Heart left ventricle (tissue), 16 donors: ENCODE data around the gene TMEM51. TPM values are rescaled to one million over a fixed set of nuclear protein-coding genes. Genes with fewer than 3 reads are reported as not detected.

Source experiments
- ATAC-seq, 4 donors: fragments of 200-7000 bp; cut with Tn5 transposase; one replicate each; pipeline ENCODE4 v1.9.1; 2020 to 2022; ENCODE audit warnings: moderate library complexity in 4 of 4, mild to moderate bottlenecking in 3 of 4, moderate number of reproducible peaks in 1 of 4
- DNase-seq, 5 donors: peaks; one replicate each; pipeline ENCODE4 v3.0.0-alpha.2; 2020
- H3K27ac ChIP-seq, 12 donors: fragments of 200-600 bp; sonication (generic) in 4 of 12; one replicate each; pipeline versions ENCODE4 v1.5.0 to v1.8.0; 2016 to 2022; ENCODE audit warnings: mild to moderate bottlenecking in 2 of 12
- H3K27me3 ChIP-seq, 9 donors: fragments of 200-600 bp; sonication (generic) in 2 of 9; one replicate each; pipeline versions ENCODE4 v1.5.1 to v1.8.0; 2016 to 2022; ENCODE audit warnings: mild to moderate bottlenecking in 3 of 9
- H3K36me3 ChIP-seq, 9 donors: fragments of 200-600 bp; sonication (generic) in 2 of 9; one replicate each; pipeline versions ENCODE4 v1.5.0 to v1.8.0; 2018 to 2022; ENCODE audit warnings: mild to moderate bottlenecking in 2 of 9
- H3K4me1 ChIP-seq, 12 donors: fragments of 200-600 bp; sonication (generic) in 4 of 12; one replicate each; pipeline versions ENCODE4 v1.5.0 to v1.8.0; 2016 to 2022; ENCODE audit warnings: mild to moderate bottlenecking in 3 of 12
- H3K4me3 ChIP-seq, 12 donors: fragments of 200-600 bp; sonication (generic) in 4 of 12; one replicate each; pipeline versions ENCODE4 v1.5.0 to v1.8.0; 2017 to 2022; ENCODE audit warnings: mild to moderate bottlenecking in 9 of 12, moderate library complexity in 4 of 12
- H3K9me3 ChIP-seq, 12 donors: fragments of 200-600 bp; sonication (generic) in 4 of 12; one replicate each; pipeline versions ENCODE4 v1.5.0 to v1.8.0; 2016 to 2022; ENCODE audit warnings: mild to moderate bottlenecking in 1 of 12
- POLR2A ChIP-seq, 2 donors: fragments of 450-650 bp; IDR thresholded peaks; one replicate each; pipeline ENCODE4 v1.6.1; 2017; ENCODE audit warnings: antibody characterized with exemption in 2 of 2, mild to moderate bottlenecking in 2 of 2, moderate library complexity in 2 of 2
- WGBS, 4 donors: extraction: QIAGEN DNeasy Blood & Tissue Kit in 2 of 4; methylation state at CpG; one replicate each; pipeline versions ENCODE4 v1.1.5 to v1.1.7; 2013 to 2018; 5-methylcytosine and 5-hydroxymethylcytosine counted together
- intact Hi-C, 10 donors: fragments of 100-400 bp; cut with DNase I; formaldehyde crosslinking; loops; one replicate each; pipeline versions ENCODE4 v1.11.1 to v1.14.2; 2022
- polyA plus RNA-seq, 2 donors: library from polyadenylated mRNA; stranded (reverse); fragments of 200-250 nt; gene quantifications; one replicate each; pipeline ENCODE4 v1.2.3, GENCODE V29; 2013
- total RNA-seq, 9 donors: library from RNA; depleted of rRNA in 2 of 9; stranded (reverse); fragments of >200 nt in 2 of 9; fragmentation: NEBNext Ultra II Directional in 3 of 9; extraction: Animal tissue kit (Norgen Biotek cat#: 25700) in 3 of 9; gene quantifications; one replicate each; pipeline versions ENCODE4 v1.1.0 to v1.2.4, GENCODE V29; 2016 to 2023
- TF ChIP-seq, protein P1 (sequence below), 12 donors: fragments of 200-600 bp; sonication (generic) in 4 of 12; IDR thresholded peaks; one replicate each; pipeline versions ENCODE4 v1.5.0 to v1.8.0; 2018 to 2022; ENCODE audit warnings: antibody characterized with exemption in 12 of 12, mild to moderate bottlenecking in 5 of 12
- donor health status: ischemic (EF 13 %, LVEDD 7.1; RV severe dilation, severe dysfunction).
- donor health status: healthy with polysubstance abuse.
- donor health status: DM: no; HTN: yes; CAD: no.
- donor health status: DM: no; HTN: no; CAD: no.
- donor health status: ischemic (EF 25% LVEDD 6.9; RV normal size, moderate dysfunction).
- donor health status: ischemic (EF 25% LVEDD 5.7; RV mildly dilated, moderate dysfunction).
- donor health status: healthy.
- donor health status: DM: yes; HTN: yes; CAD: no.
- donor health status: ischemic (EF 35%, LVEDD 5.7; RV mildly dilated, moderate dysfunction).
- donor health status: nonischemic (EF 11% LVEDD 7.7; RV severe dilation, severe dysfunction).
- donor health status: DM: yes; HTN: yes; CAD: no.
- donor health status: PGD.
- donor health status: ischemic (EF 29% LVEDD 5.4; RV normal size, mild dysfunction).
- donor health status: nonischemic (EF 23%, LVEDD 6.1; RV moderate dilation, normal function).

The TMEM51 gene
- total and polyA plus RNA-seq, 11 donors: 2.0 to 9.5 (median 3.8) TPM

DNA sequence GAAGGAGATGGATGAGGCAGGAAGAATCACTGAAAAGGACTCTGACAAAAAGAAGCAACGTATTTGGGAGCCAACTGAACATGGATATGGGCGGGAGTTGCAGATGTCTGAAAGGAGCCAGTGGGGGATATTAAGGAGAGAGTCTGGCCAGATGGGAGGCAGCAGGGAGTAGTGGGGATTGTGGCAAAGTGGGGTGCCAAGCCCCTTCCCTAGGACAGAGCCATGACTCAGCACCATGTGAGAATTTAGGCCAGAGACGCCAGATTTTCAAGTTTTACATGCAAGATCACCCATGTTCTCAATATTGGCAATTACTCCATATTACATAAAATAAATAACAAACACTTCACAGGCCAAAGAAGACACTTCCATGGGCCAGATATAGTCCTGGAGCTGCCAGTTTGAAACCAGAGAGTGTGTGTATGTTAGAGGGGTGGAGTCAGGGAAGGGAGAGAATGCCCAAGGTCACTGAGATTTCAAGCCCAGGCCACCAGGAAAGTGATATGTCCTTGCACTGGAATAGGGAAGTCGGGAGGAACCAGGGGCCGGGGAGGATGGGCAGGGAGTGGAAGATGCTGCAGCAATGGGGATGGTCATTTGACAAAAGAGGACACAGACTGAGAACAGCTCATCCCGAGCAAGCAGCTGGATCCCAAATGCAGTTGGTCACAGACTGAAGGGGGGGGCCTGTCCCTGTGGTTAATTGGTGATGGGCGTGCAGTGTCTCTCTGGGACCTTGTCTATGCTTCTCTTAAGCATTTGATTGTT is 23.5 kb downstream of the TMEM51 start:
- Histone ChIP-seq H3K4me1 (peaks cover 0 to 46% (median 10%) of the 10 kb centered on the region in 12 donors), H3K4me3 (no peak overlapping the region), H3K36me3 (no peaks in the 10 kb centered on the region), H3K27ac (no peak overlapping the region), H3K9me3 (no peaks in the 10 kb centered on the region), H3K27me3 (no peaks in the 10 kb centered on the region)
- intact Hi-C loops: no loop called here
- 69 to 85% (median 73%) methylated on average over 7 of the region's 7 CpGs for WGBS, 4 donors
- DNase-seq (no peak), ATAC-seq (no peak)
- no peak for TF ChIP-seq POLR2A (IDR thresholded peaks at IDR 0.05)
- TF ChIP-seq, protein P1, sequence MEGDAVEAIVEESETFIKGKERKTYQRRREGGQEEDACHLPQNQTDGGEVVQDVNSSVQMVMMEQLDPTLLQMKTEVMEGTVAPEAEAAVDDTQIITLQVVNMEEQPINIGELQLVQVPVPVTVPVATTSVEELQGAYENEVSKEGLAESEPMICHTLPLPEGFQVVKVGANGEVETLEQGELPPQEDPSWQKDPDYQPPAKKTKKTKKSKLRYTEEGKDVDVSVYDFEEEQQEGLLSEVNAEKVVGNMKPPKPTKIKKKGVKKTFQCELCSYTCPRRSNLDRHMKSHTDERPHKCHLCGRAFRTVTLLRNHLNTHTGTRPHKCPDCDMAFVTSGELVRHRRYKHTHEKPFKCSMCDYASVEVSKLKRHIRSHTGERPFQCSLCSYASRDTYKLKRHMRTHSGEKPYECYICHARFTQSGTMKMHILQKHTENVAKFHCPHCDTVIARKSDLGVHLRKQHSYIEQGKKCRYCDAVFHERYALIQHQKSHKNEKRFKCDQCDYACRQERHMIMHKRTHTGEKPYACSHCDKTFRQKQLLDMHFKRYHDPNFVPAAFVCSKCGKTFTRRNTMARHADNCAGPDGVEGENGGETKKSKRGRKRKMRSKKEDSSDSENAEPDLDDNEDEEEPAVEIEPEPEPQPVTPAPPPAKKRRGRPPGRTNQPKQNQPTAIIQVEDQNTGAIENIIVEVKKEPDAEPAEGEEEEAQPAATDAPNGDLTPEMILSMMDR (IDR thresholded peaks at IDR 0.05): no peak

GRCh38 chr1:15177710-15178166 is 24.2 kb downstream of the TMEM51 start:
- Histone ChIP-seq H3K27ac (peak overlapping the region in 1 of 12 donors; percentile 79), H3K4me3 (no peak overlapping the region), H3K27me3 (no peaks in the 10 kb centered on the region), H3K36me3 (no peaks in the 10 kb centered on the region), H3K4me1 (peaks cover 0 to 40% (median 7%) of the 10 kb centered on the region in 12 donors), H3K9me3 (no peaks in the 10 kb centered on the region)
- WGBS, 4 donors: 50 to 81% (median 68%) methylated on average over 14 of the region's 14 CpGs
- DNase-seq (no peak), ATAC-seq (no peak)
- intact Hi-C loops: no loop called here
- TF ChIP-seq POLR2A (IDR thresholded peaks at IDR 0.05): no peak
- TF ChIP-seq, protein P1 (IDR thresholded peaks at IDR 0.05): no peak

- Histone ChIP-seq H3K27ac (peak overlapping the region in 10 of 12 donors; percentile 1 to 79 (median 45)), H3K4me3 (no peak overlapping the region), H3K9me3 (no peaks in the 10 kb centered on the region), H3K36me3 (no peaks in the 10 kb centered on the region), H3K4me1 (peaks cover 0 to 38% (median 7%) of the 10 kb centered on the region in 12 donors), H3K27me3 (no peaks in the 10 kb centered on the region)
- intact Hi-C loops: no loop called here
- peak in 3 of 4 donors; percentile 71 to 91 (median 90) for ATAC-seq
- no peak for TF ChIP-seq POLR2A (IDR thresholded peaks at IDR 0.05)
- TF ChIP-seq, protein P1 (IDR thresholded peaks at IDR 0.05): no peak
- DNase-seq: no peak
- WGBS, 4 donors: 59 to 66% (median 62%) methylated on average over 9 of the region's 9 CpGs
Measured at GRCh38 chr1:15178571-15179484, 25.3 kb downstream of the TMEM51 start.

- no peak for DNase-seq
- peaks cover 0 to 38% (median 7%) of the 10 kb centered on the region in 12 donors for H3K4me1 ChIP-seq
- H3K27me3 ChIP-seq: no peaks in the 10 kb centered on the region
- intact Hi-C loops: no loop called here
- H3K9me3 ChIP-seq: no peaks in the 10 kb centered on the region
- no peak overlapping the region for H3K4me3 ChIP-seq
- ATAC-seq: no peak
- WGBS, 4 donors: 72 to 83% (median 75%) methylated on average over 8 of the region's 8 CpGs
- H3K27ac ChIP-seq: peak overlapping the region in 7 of 12 donors; percentile 32 to 79 (median 53)
- no peaks in the 10 kb centered on the region for H3K36me3 ChIP-seq
- TF ChIP-seq, protein P1 (IDR thresholded peaks at IDR 0.05): no peak
- no peak for TF ChIP-seq POLR2A (IDR thresholded peaks at IDR 0.05)
Measured at GRCh38 chr1:15179485-15179883, 25.9 kb downstream of the TMEM51 start.
